ENCODE results near the gene SIK2.
"Not testable (repeated sequence)": the region's sequence is repeated elsewhere in the genome, so short reads cannot be mapped to it uniquely, and the experiment has no call there.

SIK2 gene

GRCh38 chr11:111715142-111715816 is 113.0 kb downstream of the SIK2 start:
- ATAC-seq, result no peak
- no peak for TF ChIP-seq ZNF8 (CRISPR knock-in tag; IDR thresholded peaks at IDR 0.05)
- no peak for TF ChIP-seq CREB5 (CRISPR knock-in tag; IDR thresholded peaks at IDR 0.05; ENCODE audit: low read depth)
- no peak for TF ChIP-seq TCF4 (CRISPR knock-in tag; IDR thresholded peaks at IDR 0.05; ENCODE audit: borderline replicate concordance)

GRCh38 chr11:111717660-111718059 is 115.4 kb downstream of the SIK2 start:
- TF ChIP-seq ZFP3 (CRISPR knock-in tag; IDR thresholded peaks at IDR 0.05), result peak; percentile 94
- ATAC-seq, result not testable (repeated sequence)

GRCh38 chr11:111718436-111718835 is 116.2 kb downstream of the SIK2 start:
- ATAC-seq, result peak; percentile 72
- no peak for TF ChIP-seq CSRNP3 (CRISPR knock-in tag; IDR thresholded peaks at IDR 0.05)
- TF ChIP-seq ZNF565 (CRISPR knock-in tag; conservative IDR thresholded peaks at IDR 0.05; ENCODE audit: low read depth), result no peak
- TF ChIP-seq PPARA (CRISPR knock-in tag; IDR thresholded peaks at IDR 0.05; ENCODE audit: borderline replicate concordance), result no peak
- no peak for TF ChIP-seq ZNF8 (CRISPR knock-in tag; IDR thresholded peaks at IDR 0.05)
- TF ChIP-seq GLIS3 (CRISPR knock-in tag; IDR thresholded peaks at IDR 0.05), result no peak
- no peak for TF ChIP-seq ESRRG (CRISPR knock-in tag; IDR thresholded peaks at IDR 0.05)
- no peak for TF ChIP-seq ISL1 (CRISPR knock-in tag; IDR thresholded peaks at IDR 0.05)
- no peak for TF ChIP-seq ZFP30 (CRISPR knock-in tag; IDR thresholded peaks at IDR 0.05)
- TF ChIP-seq ZC3H10 (CRISPR knock-in tag; IDR thresholded peaks at IDR 0.05), result no peak
- no peak for TF ChIP-seq POU6F1 (CRISPR knock-in tag; IDR thresholded peaks at IDR 0.05; ENCODE audit: borderline replicate concordance, low read depth)
- no peak for TF ChIP-seq ZNF70 (CRISPR knock-in tag; IDR thresholded peaks at IDR 0.05)
- TF ChIP-seq BACH2 (CRISPR knock-in tag; IDR thresholded peaks at IDR 0.05; ENCODE audit: borderline replicate concordance), result no peak
- no peak for TF ChIP-seq OSR1 (CRISPR knock-in tag; IDR thresholded peaks at IDR 0.05)
- no peak for TF ChIP-seq ZFP3 (CRISPR knock-in tag; IDR thresholded peaks at IDR 0.05)
- TF ChIP-seq TOX (CRISPR knock-in tag; IDR thresholded peaks at IDR 0.05; ENCODE audit: borderline replicate concordance), result no peak
- TF ChIP-seq SNAI2 (CRISPR knock-in tag; IDR thresholded peaks at IDR 0.05), result no peak
- TF ChIP-seq TCF4 (CRISPR knock-in tag; IDR thresholded peaks at IDR 0.05; ENCODE audit: borderline replicate concordance), result no peak
- no peak for TF ChIP-seq CSDC2 (CRISPR knock-in tag; IDR thresholded peaks at IDR 0.05)
- TF ChIP-seq TSHZ2 (CRISPR knock-in tag; IDR thresholded peaks at IDR 0.05), result no peak

GRCh38 chr11:111718859-111719258 is 116.6 kb downstream of the SIK2 start:
- TF ChIP-seq TSHZ2 (CRISPR knock-in tag; IDR thresholded peaks at IDR 0.05) (no peak), ZNF565 (CRISPR knock-in tag; conservative IDR thresholded peaks at IDR 0.05; ENCODE audit: low read depth) (no peak), CSRNP3 (CRISPR knock-in tag; IDR thresholded peaks at IDR 0.05) (no peak), BACH2 (CRISPR knock-in tag; IDR thresholded peaks at IDR 0.05; ENCODE audit: borderline replicate concordance) (no peak), ZFP3 (CRISPR knock-in tag; IDR thresholded peaks at IDR 0.05) (no peak), CSDC2 (CRISPR knock-in tag; IDR thresholded peaks at IDR 0.05) (no peak), ARNTL (CRISPR knock-in tag; IDR thresholded peaks at IDR 0.05; ENCODE audit: borderline replicate concordance, low read depth) (no peak), CREB5 (CRISPR knock-in tag; IDR thresholded peaks at IDR 0.05; ENCODE audit: low read depth) (no peak), SNAI2 (CRISPR knock-in tag; IDR thresholded peaks at IDR 0.05) (no peak), TOX (CRISPR knock-in tag; IDR thresholded peaks at IDR 0.05; ENCODE audit: borderline replicate concordance) (no peak), ZC3H10 (CRISPR knock-in tag; IDR thresholded peaks at IDR 0.05) (no peak), ZFP30 (CRISPR knock-in tag; IDR thresholded peaks at IDR 0.05) (no peak), GLIS3 (CRISPR knock-in tag; IDR thresholded peaks at IDR 0.05) (no peak), RARB (CRISPR knock-in tag; IDR thresholded peaks at IDR 0.05) (no peak), ISL1 (CRISPR knock-in tag; IDR thresholded peaks at IDR 0.05) (no peak)

More at GRCh38 chr11:111718859-111719258, 116.6 kb downstream of the SIK2 start:
- ATAC-seq, result peak; percentile 33
